ENCODE measurements around the gene EXOC2.

DNA sequence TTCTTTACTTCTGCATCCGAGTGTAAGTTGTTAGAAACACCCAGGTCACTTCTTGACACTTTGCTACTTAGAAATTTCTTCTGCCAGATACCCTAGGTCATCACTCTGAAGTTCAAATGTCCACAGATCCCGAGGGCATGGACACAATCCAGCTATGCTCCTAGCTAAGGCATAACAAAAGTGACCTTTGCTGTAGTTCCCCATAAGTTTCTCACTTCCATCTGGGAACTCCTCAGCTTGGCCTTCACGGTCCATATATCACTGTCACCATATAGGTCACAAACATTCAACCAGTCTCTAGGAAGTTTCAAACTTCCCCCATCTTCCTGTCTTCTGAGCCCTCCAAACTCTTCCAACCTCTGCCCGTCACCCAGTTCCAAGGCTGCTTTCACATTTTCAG is 236.1 kb downstream of the EXOC2 start:
- no peak for TF ChIP-seq POLR2A (IDR thresholded peaks at IDR 0.05; ENCODE audit: low read depth, low read length)
- TF ChIP-seq, protein P1, sequence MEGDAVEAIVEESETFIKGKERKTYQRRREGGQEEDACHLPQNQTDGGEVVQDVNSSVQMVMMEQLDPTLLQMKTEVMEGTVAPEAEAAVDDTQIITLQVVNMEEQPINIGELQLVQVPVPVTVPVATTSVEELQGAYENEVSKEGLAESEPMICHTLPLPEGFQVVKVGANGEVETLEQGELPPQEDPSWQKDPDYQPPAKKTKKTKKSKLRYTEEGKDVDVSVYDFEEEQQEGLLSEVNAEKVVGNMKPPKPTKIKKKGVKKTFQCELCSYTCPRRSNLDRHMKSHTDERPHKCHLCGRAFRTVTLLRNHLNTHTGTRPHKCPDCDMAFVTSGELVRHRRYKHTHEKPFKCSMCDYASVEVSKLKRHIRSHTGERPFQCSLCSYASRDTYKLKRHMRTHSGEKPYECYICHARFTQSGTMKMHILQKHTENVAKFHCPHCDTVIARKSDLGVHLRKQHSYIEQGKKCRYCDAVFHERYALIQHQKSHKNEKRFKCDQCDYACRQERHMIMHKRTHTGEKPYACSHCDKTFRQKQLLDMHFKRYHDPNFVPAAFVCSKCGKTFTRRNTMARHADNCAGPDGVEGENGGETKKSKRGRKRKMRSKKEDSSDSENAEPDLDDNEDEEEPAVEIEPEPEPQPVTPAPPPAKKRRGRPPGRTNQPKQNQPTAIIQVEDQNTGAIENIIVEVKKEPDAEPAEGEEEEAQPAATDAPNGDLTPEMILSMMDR (IDR thresholded peaks at IDR 0.05; ENCODE audit: extremely low read depth in 1 of 2, insufficient read depth in 1 of 2, low read depth in 1 of 2, low read length in 2 of 2) = no peak
